ENCODE results near the gene CLSTN2. TPM values are rescaled to one million over a fixed set of nuclear protein-coding genes. Genes with fewer than 3 reads are reported as not detected.

Gene CLSTN2
- total and polyA plus RNA-seq, 2 of the 13 experiments (the other 11 are each of a cell fraction or from before 2014, with no cell fraction given), result not detected

DNA sequence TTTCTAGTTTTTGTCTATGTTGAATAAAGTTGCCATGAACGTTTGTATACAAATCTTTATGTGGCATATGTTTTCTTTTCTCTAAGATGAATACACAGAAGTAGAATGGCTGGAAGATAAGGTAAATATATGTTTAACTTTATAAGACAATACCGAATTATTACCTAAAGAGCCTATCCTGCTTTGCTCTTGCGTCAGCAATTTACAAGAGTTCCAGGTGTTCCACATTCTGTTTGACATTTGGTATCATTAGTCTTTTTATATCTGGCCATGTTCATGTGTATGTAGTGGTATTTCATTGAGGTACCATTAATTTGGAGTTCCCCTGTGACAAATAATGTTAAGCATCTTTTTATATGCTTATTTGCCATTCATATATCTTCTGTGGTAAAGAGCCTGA lies 668.8 kb downstream of the CLSTN2 start:
- WGBS (ENCODE audit: low lambda C conversion rate), result 41% methylated on average over 3 of the region's 3 CpGs
- Histone ChIP-seq H4K20me1 (ENCODE audit: insufficient read depth, low read length) (no peaks in the 10 kb centered on the region), H3K4me2 (ENCODE audit: low read depth, low read length) (no peak overlapping the region), H3K4me1 (ENCODE audit: insufficient read depth, low read length) (no peaks in the 10 kb centered on the region), H3K79me2 (ENCODE audit: insufficient read depth, low read length) (no peaks in the 10 kb centered on the region), H3K4me3 (replicated peaks in 1 of 3; ENCODE audit: insufficient read depth in 1 of 3, low read depth in 2 of 3, low read length in 3 of 3) (no peak overlapping the region), H3K9ac (ENCODE audit: insufficient read depth, low read depth, low read length) (no peak overlapping the region), H3K9me3 (ENCODE audit: low read length) (peaks cover 7% of the 10 kb centered on the region; the same call in 1 of the 2 replicates), H3K27ac (ENCODE audit: extremely low read length, insufficient read depth, low read length) (no peak overlapping the region), H3K36me3 (replicated peaks in 1 of 2; ENCODE audit: control insufficient read depth in 1 of 2, insufficient read depth in 2 of 2, low read length in 2 of 2) (no peaks in the 10 kb centered on the region), H2AFZ (ENCODE audit: low read length) (no peak overlapping the region), H3K27me3 (ENCODE audit: control insufficient read depth in 1 of 2, insufficient read depth in 2 of 2, low read length in 2 of 2) (no peaks in the 10 kb centered on the region; a peak in 1 of 5 replicates)
- TF ChIP-seq ZNF850 (CRISPR knock-in tag; conservative IDR thresholded peaks at IDR 0.05) (no peak), ZNF558 (CRISPR knock-in tag; IDR thresholded peaks at IDR 0.05; ENCODE audit: borderline replicate concordance) (no peak), ZNF382 (CRISPR knock-in tag; IDR thresholded peaks at IDR 0.05; ENCODE audit: borderline replicate concordance) (no peak), KLF15 (CRISPR knock-in tag; IDR thresholded peaks at IDR 0.05; ENCODE audit: borderline replicate concordance) (no peak), ELF4 (CRISPR knock-in tag; IDR thresholded peaks at IDR 0.05; ENCODE audit: borderline replicate concordance) (no peak), ZNF225 (CRISPR knock-in tag; IDR thresholded peaks at IDR 0.05) (no peak)
- intact Hi-C loops (cut with micrococcal nuclease; ENCODE audit: unreplicated experiment), result no loop called here
- DNase-seq (ENCODE audit: low spot score), result no peak
- no peak for ATAC-seq
- ChIA-PET CTCF (ENCODE audit: low intra/inter-chr PET ratio, low total read pairs) (no interaction called here), POLR2A (no interaction called here)
- no TSS peak for BruUV-seq (replicated peaks)
- no peak for FAIRE-seq
- in situ Hi-C loops (cut with HindIII; ENCODE audit: extremely low pct_ligation_motif_present, low pct_unique_long_range_greater_than_20kb), result no loop called here

DNA sequence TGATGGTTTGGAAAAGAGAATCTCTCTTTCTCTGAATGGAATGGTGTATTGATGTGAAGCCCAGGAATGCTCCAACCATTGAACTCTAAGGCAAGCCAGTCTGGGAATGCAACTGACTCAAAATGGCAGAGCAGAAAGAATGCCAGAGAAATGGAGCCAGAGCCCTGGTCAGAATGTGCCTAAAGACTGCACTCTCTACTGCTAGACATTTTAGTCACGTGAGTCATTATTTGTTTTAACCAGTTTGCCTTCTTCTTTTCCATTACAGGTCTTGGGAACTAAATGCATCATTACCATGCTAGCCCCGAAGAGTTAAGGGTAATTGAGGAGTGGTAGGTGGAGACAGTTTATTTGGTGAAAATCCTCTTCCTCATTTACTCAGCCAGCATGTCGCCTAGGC lies 675.6 kb downstream of the CLSTN2 start:
- in situ Hi-C loops (cut with HindIII; ENCODE audit: extremely low pct_ligation_motif_present, low pct_unique_long_range_greater_than_20kb), result no loop called here
- ChIA-PET CTCF (ENCODE audit: low intra/inter-chr PET ratio, low total read pairs) (no interaction called here), POLR2A (no interaction called here)
- no peaks in the 10 kb centered on the region for H3K27me3 ChIP-seq (ENCODE audit: control insufficient read depth in 1 of 2, insufficient read depth in 2 of 2, low read length in 2 of 2)
- intact Hi-C loops (cut with micrococcal nuclease; ENCODE audit: unreplicated experiment), result no loop called here
- H3K9ac ChIP-seq (ENCODE audit: insufficient read depth, low read depth, low read length), result no peak overlapping the region
- peaks cover 7% of the 10 kb centered on the region; the same call in 1 of the 2 replicates for H3K9me3 ChIP-seq (ENCODE audit: low read length)
- H3K27ac ChIP-seq (ENCODE audit: extremely low read length, insufficient read depth, low read length), result no peak overlapping the region
- no peak overlapping the region for H3K4me2 ChIP-seq (ENCODE audit: low read depth, low read length)
- 22% methylated on average over 3 of the region's 3 CpGs for WGBS (ENCODE audit: low lambda C conversion rate)
- FAIRE-seq, result no peak
- no peak for DNase-seq (ENCODE audit: low spot score)
- no peak overlapping the region for H3K4me3 ChIP-seq (replicated peaks in 1 of 3; ENCODE audit: insufficient read depth in 1 of 3, low read depth in 2 of 3, low read length in 3 of 3)
- H4K20me1 ChIP-seq (ENCODE audit: insufficient read depth, low read length), result no peaks in the 10 kb centered on the region
- no peaks in the 10 kb centered on the region for H3K4me1 ChIP-seq (ENCODE audit: insufficient read depth, low read length)
- no TSS peak for BruUV-seq (replicated peaks)
- H3K79me2 ChIP-seq (ENCODE audit: insufficient read depth, low read length), result no peaks in the 10 kb centered on the region
- ATAC-seq, result no peak
- H2AFZ ChIP-seq (ENCODE audit: low read length), result no peak overlapping the region
- H3K36me3 ChIP-seq (replicated peaks in 1 of 2; ENCODE audit: control insufficient read depth in 1 of 2, insufficient read depth in 2 of 2, low read length in 2 of 2), result no peaks in the 10 kb centered on the region
- TF ChIP-seq, protein P1, sequence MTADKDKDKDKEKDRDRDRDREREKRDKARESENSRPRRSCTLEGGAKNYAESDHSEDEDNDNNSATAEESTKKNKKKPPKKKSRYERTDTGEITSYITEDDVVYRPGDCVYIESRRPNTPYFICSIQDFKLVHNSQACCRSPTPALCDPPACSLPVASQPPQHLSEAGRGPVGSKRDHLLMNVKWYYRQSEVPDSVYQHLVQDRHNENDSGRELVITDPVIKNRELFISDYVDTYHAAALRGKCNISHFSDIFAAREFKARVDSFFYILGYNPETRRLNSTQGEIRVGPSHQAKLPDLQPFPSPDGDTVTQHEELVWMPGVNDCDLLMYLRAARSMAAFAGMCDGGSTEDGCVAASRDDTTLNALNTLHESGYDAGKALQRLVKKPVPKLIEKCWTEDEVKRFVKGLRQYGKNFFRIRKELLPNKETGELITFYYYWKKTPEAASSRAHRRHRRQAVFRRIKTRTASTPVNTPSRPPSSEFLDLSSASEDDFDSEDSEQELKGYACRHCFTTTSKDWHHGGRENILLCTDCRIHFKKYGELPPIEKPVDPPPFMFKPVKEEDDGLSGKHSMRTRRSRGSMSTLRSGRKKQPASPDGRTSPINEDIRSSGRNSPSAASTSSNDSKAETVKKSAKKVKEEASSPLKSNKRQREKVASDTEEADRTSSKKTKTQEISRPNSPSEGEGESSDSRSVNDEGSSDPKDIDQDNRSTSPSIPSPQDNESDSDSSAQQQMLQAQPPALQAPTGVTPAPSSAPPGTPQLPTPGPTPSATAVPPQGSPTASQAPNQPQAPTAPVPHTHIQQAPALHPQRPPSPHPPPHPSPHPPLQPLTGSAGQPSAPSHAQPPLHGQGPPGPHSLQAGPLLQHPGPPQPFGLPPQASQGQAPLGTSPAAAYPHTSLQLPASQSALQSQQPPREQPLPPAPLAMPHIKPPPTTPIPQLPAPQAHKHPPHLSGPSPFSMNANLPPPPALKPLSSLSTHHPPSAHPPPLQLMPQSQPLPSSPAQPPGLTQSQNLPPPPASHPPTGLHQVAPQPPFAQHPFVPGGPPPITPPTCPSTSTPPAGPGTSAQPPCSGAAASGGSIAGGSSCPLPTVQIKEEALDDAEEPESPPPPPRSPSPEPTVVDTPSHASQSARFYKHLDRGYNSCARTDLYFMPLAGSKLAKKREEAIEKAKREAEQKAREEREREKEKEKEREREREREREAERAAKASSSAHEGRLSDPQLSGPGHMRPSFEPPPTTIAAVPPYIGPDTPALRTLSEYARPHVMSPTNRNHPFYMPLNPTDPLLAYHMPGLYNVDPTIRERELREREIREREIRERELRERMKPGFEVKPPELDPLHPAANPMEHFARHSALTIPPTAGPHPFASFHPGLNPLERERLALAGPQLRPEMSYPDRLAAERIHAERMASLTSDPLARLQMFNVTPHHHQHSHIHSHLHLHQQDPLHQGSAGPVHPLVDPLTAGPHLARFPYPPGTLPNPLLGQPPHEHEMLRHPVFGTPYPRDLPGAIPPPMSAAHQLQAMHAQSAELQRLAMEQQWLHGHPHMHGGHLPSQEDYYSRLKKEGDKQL (CRISPR knock-in tag; IDR thresholded peaks at IDR 0.05; ENCODE audit: low read depth), result no peak
- TF ChIP-seq ZNF230 (CRISPR knock-in tag; IDR thresholded peaks at IDR 0.05) (no peak), ZNF207 (IDR thresholded peaks at IDR 0.05; ENCODE audit: borderline replicate concordance) (no peak), HNRNPLL (IDR thresholded peaks at IDR 0.05; ENCODE audit: low read depth, low read length, poor library complexity, severe bottlenecking) (no peak), DMTF1 (CRISPR knock-in tag; IDR thresholded peaks at IDR 0.05) (no peak)
